OCI-LY3 (cell line): ENCODE measurements around the gene HIPK1.

Source experiments
- H2AFZ ChIP-seq: fragments of 200-600, 300-600 bp; shearing (Covaris generic); 2 replicates; pipeline ENCODE4 v1.6.0; 2014; ENCODE audit warnings: antibody characterized with exemption, low read depth, low read length
- H3K27ac ChIP-seq: fragments of 200-600, 300-600 bp; sonication (generic); 2 replicates; pipeline ENCODE4 v1.5.1; 2014; ENCODE audit warnings: mild to moderate bottlenecking, low read length, moderate library complexity, mixed read lengths
- H3K27me3 ChIP-seq: fragments of 200-600, 300-600 bp; sonication (generic); 2 replicates; pipeline ENCODE4 v1.6.1; 2014; ENCODE audit warnings: low read depth, low read length, mixed read lengths
- H3K36me3 ChIP-seq: fragments of 200-600, 300-600 bp; sonication (generic); replicated peaks from 2 replicates; pipeline ENCODE3; 2014; ENCODE audit warnings: low read depth, low read length, mixed read lengths
- H3K4me1 ChIP-seq: fragments of 300-600, 200-600 bp; sonication (generic); 2 replicates; pipeline ENCODE4 v1.6.1; 2014; ENCODE audit warnings: low read length, mixed read lengths
- H3K4me2 ChIP-seq: fragments of 200-600, 300-600 bp; sonication (generic); 2 replicates; pipeline ENCODE4 v1.6.1; 2014; ENCODE audit warnings: low read length, mixed read lengths
- H3K4me3 ChIP-seq: fragments of 300-600, 200-600 bp; sonication (generic); 2 replicates; pipeline ENCODE4 v1.5.1; 2014; ENCODE audit warnings: antibody characterized with exemption, mild to moderate bottlenecking, low read length, moderate library complexity
- H3K79me2 ChIP-seq: fragments of 300-600, 200-600 bp; shearing (Covaris generic); 2 replicates; pipeline ENCODE4 v1.6.1; 2014; ENCODE audit warnings: mild to moderate bottlenecking, low read length, mixed read lengths
- H3K9ac ChIP-seq: fragments of 300-600, 200-600 bp; shearing (Covaris generic); 2 replicates; pipeline ENCODE4 v1.6.0; 2014; ENCODE audit warnings: mild to moderate bottlenecking, low read length, moderate library complexity
- H3K9me3 ChIP-seq: fragments of 200-600, 300-600 bp; shearing (Covaris generic); 2 replicates; pipeline ENCODE4 v1.6.1; 2014; ENCODE audit warnings: low read length, mixed read lengths; ENCODE audit not compliant: insufficient read depth
- H4K20me1 ChIP-seq: fragments of 200-600, 300-600 bp; sonication (generic); 2 replicates; pipeline ENCODE4 v1.6.1; 2016; ENCODE audit warnings: low read length, mixed read lengths; ENCODE audit not compliant: insufficient read depth
- CTCF ChIP-seq: fragments of 200-600, 300-600 bp; sonication (generic); IDR thresholded peaks from 2 replicates; pipeline ENCODE4 v1.5.1; 2014; ENCODE audit warnings: antibody characterized with exemption, low read length, low read depth
- EZH2phosphoT487 ChIP-seq: fragments of 200-600 bp; shearing (Covaris generic); IDR thresholded peaks from 2 replicates; pipeline ENCODE4 v1.6.1; 2018; ENCODE audit warnings: antibody characterized with exemption, mixed run types, low read depth

HIPK1 gene

DNA sequence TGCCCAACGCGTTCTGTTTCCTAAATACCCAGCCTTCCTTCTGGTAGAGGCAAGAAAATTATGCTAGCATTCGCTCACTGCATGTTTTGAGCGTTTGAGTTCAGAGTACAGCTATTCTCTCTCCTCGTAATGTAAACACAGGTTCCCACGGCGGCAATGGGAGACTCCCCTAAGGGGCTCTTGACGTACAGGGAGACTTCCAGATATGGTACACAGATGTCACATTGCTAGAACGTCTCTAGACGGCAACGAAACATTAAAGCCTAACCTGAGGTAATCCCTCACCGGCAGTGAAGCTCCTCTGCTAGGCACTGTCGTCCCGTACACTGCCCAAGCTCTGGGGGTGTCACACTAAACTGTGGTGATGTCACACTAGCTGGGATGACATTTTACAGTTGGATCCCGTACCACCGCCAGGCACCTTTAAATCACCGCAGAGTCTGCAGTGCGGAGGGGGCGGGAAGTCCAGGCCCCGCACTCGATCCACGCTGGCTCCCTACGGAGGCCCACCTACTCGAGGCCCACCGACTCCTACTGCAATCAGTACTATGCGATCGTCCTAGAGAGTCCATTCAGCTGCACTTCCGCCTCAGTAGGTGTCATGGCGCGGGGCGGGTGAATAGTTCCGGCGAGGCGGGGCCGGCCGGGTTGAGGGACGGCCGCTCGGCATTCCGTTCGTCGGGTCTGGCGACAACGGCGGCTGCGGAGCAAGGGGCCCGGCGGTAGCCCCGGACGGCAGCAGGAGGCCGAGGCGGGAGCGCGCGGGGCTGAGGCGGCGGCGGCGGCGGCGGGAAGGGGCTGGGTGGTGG lies at the start of gene HIPK1:
TSS of gene HIPK1 (plus strand) at position 384 of the 809 bp plus-strand sequence.
- no peaks in the 10 kb centered on the region for H3K27me3 ChIP-seq
- H2AFZ ChIP-seq = peak within 1 kb of the TSS; percentile 84
- TF ChIP-seq EZH2phosphoT487 (no peak), CTCF (no peak)
- H4K20me1 ChIP-seq = peaks cover 30% of the 10 kb centered on the region
- H3K4me1 ChIP-seq = peaks cover 20% of the 10 kb centered on the region
- H3K9ac ChIP-seq = peak within 1 kb of the TSS; percentile 77
- peak within 1 kb of the TSS; percentile 97 for H3K4me2 ChIP-seq
- H3K27ac ChIP-seq = peak within 1 kb of the TSS; percentile 60
- no peaks in the 10 kb centered on the region for H3K9me3 ChIP-seq
- peaks cover 47% of the 10 kb centered on the region for H3K79me2 ChIP-seq
- peak within 1 kb of the TSS; percentile 98 for H3K4me3 ChIP-seq
- no peaks in the 10 kb centered on the region for H3K36me3 ChIP-seq

GRCh38 chr1:113879739-113880038 lies 49.4 kb upstream of the HIPK1 start:
- Histone ChIP-seq H3K9me3 (no peaks in the 10 kb centered on the region), H3K4me1 (peaks cover 21% of the 10 kb centered on the region), H3K4me2 (no peak overlapping the region), H3K36me3 (no peaks in the 10 kb centered on the region), H3K79me2 (no peaks in the 10 kb centered on the region), H3K9ac (no peak overlapping the region), H4K20me1 (no peaks in the 10 kb centered on the region), H3K27ac (no peak overlapping the region), H3K4me3 (no peak overlapping the region), H3K27me3 (no peaks in the 10 kb centered on the region), H2AFZ (no peak overlapping the region)
- no peak for TF ChIP-seq EZH2phosphoT487
- TF ChIP-seq CTCF = no peak

DNA sequence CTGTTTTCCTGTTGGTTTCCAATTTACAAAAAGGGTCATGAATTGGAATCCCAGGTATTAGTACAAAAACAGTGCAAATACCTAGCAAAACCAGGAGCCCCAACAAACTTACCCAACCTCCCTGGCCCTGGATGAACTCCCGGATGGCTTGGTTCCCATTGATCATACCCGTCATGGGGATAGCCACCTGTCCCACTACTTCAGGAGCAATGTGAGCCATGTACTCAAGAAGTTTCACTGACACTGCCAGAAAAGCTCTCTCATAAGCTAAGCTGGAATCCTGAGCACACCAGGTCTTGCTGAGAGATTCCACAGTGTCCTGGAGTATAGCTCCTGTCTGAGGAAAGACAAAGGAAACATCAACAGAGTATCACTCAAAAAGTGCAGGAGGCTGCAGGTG lies 47.5 kb upstream of the HIPK1 start:
- no peaks in the 10 kb centered on the region for H3K36me3 ChIP-seq
- no peaks in the 10 kb centered on the region for H3K9me3 ChIP-seq
- H3K9ac ChIP-seq = no peak overlapping the region
- no peaks in the 10 kb centered on the region for H3K79me2 ChIP-seq
- no peak overlapping the region for H3K4me3 ChIP-seq
- no peak overlapping the region for H3K4me2 ChIP-seq
- no peaks in the 10 kb centered on the region for H3K27me3 ChIP-seq
- H2AFZ ChIP-seq = no peak overlapping the region
- peaks cover 21% of the 10 kb centered on the region for H3K4me1 ChIP-seq
- H4K20me1 ChIP-seq = no peaks in the 10 kb centered on the region
- H3K27ac ChIP-seq = no peak overlapping the region
- no peak for TF ChIP-seq EZH2phosphoT487
- TF ChIP-seq CTCF = no peak

GRCh38 chr1:113886417-113887401 lies 42.4 kb upstream of the HIPK1 start:
- H3K36me3 ChIP-seq = no peaks in the 10 kb centered on the region
- H4K20me1 ChIP-seq = no peaks in the 10 kb centered on the region
- H3K9ac ChIP-seq = no peak overlapping the region
- H2AFZ ChIP-seq = peak overlapping the region; percentile 66; the same call in 1 of the 2 replicates
- H3K27me3 ChIP-seq = no peaks in the 10 kb centered on the region
- TF ChIP-seq CTCF (no peak), EZH2phosphoT487 (no peak)
- H3K27ac ChIP-seq = no peak overlapping the region
- no peaks in the 10 kb centered on the region for H3K79me2 ChIP-seq
- H3K4me2 ChIP-seq = peak overlapping the region; percentile 36
- H3K4me3 ChIP-seq = no peak overlapping the region
- H3K4me1 ChIP-seq = peaks cover 8% of the 10 kb centered on the region
- no peaks in the 10 kb centered on the region for H3K9me3 ChIP-seq
